GM21515 (cell line): ENCODE measurements around the gene CLMN.
"Not testable (repeated sequence)": the region's sequence is repeated elsewhere in the genome, so short reads cannot be mapped to it uniquely, and the experiment has no call there.

Experiments used
- ATAC-seq: cut with Tn5 transposase; IDR thresholded peaks from one replicate; pipeline ENCODE4 v1.9.1; 2021; ENCODE audit not compliant: unreplicated experiment

The CLMN gene

DNA sequence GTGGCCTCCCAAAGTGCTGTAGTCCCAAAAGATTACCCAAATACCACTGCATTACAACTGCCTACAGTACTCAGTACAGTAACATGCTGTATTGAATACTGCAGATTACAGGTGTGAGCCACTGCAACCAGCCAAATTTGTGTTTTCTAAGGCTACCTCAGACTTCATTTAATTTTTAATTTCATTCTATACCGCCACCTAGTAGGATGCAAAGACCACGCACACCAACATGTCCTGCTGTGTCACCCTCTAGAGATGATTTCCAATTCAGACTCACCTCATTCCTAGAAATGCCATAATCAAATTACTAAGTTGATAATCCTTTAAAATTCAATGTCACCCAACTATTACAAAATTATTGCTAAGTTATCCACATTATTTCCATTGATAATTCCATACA lies 177.5 kb downstream of the CLMN start:
- no peak for ATAC-seq

DNA sequence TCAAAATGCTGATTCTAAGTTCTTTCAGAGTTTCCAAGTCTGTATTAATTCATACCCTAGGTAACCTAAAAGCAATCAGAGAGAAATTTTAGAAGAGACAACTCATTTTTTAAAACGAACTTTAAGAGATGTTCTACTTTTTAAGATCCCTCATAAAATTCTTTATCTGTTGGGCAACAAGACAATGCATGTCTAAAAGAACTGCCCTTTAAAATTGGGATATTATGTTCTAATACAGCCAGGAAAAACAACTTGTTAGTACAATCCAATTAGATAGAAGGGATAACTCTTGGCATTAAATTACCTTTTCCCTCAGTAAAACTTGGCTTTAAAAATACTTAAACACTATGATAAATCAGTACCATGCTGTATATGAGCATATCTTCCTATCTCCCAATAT lies 178.0 kb downstream of the CLMN start:
- no peak for ATAC-seq

DNA sequence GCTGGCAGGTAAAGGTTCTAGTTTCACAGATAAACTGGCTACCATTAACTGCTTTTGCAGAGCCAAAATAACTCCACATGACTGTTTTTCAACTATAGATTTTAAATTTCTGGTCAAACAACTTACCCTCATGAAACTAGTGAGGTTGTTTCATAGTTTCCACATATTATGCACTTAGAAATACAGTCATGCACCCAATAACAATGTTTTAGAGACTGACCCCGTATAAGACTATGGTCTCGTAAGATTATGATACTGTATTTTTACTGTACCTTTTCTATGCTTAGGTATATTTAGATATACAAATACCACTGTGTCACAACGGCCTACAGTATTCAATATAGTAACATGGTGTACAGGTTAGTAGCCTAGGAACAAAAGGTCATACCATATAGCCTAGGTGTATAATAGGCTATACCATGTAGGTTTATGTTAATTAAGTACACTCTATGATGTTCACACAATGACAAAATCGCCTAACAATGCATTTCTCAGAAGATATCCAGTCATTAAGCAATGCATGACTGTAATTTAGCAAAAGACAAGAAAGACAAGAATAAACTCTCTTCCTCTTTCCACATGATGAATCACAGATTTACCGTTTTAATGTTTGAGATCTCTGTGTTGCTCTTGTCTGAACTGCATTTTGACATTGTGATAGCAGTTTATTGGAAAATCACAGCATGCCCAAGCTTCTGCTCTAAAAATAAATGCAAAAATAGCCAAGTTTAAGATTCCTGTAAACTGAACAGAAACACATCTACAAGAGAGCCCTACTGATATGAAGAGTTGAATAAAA lies 179.4 kb downstream of the CLMN start:
- no peak for ATAC-seq

DNA sequence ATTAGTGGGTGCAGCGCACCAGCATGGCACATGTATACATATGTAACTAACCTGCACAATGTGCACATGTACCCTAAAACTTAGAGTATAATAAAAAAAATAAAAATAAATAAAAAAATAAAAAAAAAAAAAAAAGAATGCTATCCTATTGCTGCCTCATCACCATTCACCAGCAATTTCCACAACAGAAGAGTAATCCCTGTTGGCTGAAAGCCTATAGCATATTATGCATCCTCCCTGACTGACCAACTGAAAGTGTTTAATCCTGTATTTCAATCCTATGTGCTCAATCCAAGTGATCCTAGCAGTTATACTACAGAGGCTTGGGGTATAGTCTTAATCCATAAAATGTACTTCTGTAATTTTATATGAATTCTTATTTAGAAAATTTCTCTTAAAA lies 180.8 kb downstream of the CLMN start:
- ATAC-seq: no peak

DNA sequence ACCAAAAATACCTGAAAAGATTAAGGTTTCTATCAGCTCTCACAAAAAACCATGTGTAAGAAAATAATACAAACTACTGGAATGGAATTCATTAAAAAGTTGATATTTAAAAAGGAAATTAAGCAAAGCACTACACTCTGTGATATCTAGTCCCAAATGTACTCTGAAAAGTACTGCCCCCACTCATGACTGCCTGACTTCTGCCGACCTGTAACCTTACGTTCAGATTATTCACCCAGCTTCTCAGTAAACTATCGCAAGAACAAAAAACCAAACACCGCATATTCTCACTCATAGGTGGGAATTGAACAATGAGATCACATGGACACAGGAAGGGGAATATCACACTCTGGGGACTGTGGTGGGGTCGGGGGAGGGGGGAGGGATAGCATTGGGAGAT lies 181.3 kb downstream of the CLMN start:
- ATAC-seq: not testable (repeated sequence)

DNA sequence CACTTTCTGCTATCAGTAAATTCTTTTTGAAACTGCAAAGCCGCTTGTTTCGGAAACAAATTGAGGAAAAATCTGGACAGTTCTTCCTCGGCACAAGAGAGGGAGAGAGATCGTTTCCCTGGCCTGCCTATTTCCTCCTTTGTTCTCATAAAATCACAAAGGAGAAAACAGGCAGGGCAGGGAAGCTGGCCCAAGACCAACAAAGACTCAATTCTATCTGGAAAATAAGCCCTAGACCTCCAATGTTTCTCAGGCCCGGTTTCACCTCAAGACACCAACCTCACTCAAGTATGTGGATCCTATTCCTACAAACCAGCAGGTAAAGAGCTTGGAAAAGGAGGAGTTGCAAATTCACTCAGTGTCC lies 181.9 kb downstream of the CLMN start:
- ATAC-seq: no peak

DNA sequence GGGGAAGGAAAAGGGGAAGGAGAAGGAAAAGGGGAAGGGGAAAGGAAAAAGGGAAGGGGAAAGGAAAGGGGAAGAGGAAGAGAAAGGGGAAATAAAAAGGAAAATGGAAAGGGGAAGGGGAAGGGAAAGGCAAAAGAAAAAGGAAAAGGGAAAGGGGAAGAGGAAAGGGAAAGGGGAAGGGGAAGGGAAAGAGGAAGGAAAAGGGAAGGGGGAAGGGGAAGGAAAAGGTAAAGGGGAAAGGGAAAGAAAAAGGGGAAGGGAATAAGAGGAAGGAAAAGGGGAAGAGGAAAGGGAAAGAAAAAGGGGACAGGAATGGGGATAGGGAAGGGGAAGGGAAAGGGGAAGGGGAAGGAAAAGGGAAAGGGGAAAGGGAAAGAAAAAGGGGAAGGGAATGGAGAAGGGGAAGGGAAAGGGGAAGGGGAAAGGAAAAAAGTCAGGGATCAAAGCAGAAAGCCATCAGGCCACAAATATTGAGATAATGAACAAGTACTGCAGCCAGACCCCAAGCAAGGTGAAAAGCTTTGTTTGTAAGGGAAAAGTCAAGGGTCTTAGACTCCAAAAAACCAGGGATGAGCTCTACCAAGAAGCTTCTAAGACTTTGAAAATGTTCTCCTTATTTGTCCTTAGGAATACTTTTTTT lies 182.4 kb downstream of the CLMN start:
- no peak for ATAC-seq

DNA sequence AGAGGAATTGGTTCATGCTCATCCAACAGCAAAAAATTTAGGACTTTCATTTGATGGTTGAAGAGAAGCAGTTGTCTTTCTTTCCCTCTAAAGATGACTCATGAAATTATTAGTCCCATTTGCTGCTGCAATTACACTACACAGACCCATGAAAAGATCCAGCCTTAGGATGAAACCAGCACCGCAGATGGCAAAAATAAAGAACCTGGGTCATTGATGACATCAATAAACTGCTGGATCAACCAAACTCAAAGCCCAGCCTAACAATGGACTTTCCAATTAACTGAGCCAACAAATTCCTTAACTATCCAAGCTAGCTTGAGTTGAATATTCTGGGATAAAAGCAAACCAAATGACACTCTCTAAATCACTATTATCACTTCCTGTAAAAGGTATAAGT lies 183.1 kb downstream of the CLMN start:
- no peak for ATAC-seq

DNA sequence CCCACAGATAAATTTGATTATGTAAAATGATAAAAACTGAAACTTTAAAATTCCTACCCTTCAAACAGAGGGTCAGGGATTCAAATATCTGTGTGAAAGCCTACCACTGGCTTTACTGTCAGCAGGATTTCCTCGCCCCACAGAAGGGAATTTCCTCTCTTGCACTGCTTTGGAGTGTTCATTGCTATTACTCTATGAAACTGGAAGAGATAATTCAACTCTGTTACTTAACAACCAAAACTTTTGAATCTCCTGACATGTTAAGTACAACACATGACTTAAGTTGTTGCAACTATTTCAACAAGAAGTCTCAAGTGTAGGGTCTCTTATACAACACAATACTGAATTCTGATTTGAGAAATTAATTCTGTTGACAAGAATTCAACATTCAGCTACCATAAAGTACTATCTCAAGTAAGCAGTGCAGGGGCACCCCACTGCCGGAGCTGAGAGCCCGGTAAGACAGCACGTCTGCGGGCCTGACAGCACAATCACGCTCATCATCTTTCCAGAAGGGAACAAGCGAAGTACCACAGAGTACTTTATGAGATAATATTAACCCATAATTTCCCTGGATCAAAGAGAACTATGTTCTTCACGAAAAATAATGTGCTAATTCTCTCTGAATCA lies 185.3 kb downstream of the CLMN start:
- no peak for ATAC-seq

DNA sequence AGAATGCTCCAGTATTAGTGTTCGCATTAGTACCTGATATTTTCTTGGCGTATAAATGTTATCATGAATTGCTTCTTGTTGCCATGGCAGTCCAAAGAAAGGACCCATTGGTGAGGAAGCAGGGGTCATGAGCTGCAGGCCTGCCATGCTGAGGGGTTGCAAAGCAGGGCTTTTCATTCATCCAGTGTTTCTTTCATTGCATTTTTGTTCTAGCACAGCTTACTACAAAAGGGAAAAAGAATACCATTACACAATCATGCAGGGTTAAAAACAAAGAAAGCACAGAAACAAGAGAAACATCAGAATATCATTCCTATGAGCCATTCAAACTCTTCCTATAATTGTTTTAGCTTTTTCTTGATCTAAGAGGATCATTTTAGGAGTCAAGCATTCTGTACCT lies 186.4 kb downstream of the CLMN start:
- no peak for ATAC-seq

DNA sequence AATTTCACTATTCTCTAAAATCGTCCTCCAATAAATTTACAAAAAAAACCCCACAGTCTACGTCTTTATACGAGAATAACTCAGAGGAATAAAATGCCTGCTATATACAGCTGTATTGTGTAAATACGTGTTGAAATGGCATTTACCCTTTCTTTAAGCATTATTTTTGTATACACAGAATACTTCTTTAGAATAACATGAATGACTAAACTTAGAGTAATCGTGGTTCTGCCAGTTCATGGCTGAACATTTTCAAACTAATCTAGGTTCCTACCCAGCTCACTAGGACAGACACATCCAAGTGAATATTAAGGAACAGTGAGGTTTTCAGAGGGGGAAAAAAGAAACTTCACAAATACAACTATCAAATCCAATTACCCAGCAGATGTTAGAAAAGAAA lies 186.9 kb downstream of the CLMN start:
- ATAC-seq: no peak
